Heart left ventricle (tissue), 16 donors: ENCODE measurements around the gene ADGRL3. TPM values are rescaled to one million over a fixed set of nuclear protein-coding genes. Genes with fewer than 3 reads are reported as not detected.

ENCODE experiments used
- ATAC-seq, 4 donors: fragments of 200-7000 bp; cut with Tn5 transposase; one replicate each; pipeline ENCODE4 v1.9.1; 2020 to 2022; ENCODE audit warnings: moderate library complexity in 4 of 4, mild to moderate bottlenecking in 3 of 4, moderate number of reproducible peaks in 1 of 4
- DNase-seq, 5 donors: peaks; one replicate each; pipeline ENCODE4 v3.0.0-alpha.2; 2020
- H3K27ac ChIP-seq, 12 donors: fragments of 200-600 bp; sonication (generic) in 4 of 12; one replicate each; pipeline versions ENCODE4 v1.5.0 to v1.8.0; 2016 to 2022; ENCODE audit warnings: mild to moderate bottlenecking in 2 of 12
- H3K27me3 ChIP-seq, 9 donors: fragments of 200-600 bp; sonication (generic) in 2 of 9; one replicate each; pipeline versions ENCODE4 v1.5.1 to v1.8.0; 2016 to 2022; ENCODE audit warnings: mild to moderate bottlenecking in 3 of 9
- H3K36me3 ChIP-seq, 9 donors: fragments of 200-600 bp; sonication (generic) in 2 of 9; one replicate each; pipeline versions ENCODE4 v1.5.0 to v1.8.0; 2018 to 2022; ENCODE audit warnings: mild to moderate bottlenecking in 2 of 9
- H3K4me1 ChIP-seq, 12 donors: fragments of 200-600 bp; sonication (generic) in 4 of 12; one replicate each; pipeline versions ENCODE4 v1.5.0 to v1.8.0; 2016 to 2022; ENCODE audit warnings: mild to moderate bottlenecking in 3 of 12
- H3K4me3 ChIP-seq, 12 donors: fragments of 200-600 bp; sonication (generic) in 4 of 12; one replicate each; pipeline versions ENCODE4 v1.5.0 to v1.8.0; 2017 to 2022; ENCODE audit warnings: mild to moderate bottlenecking in 9 of 12, moderate library complexity in 4 of 12
- H3K9me3 ChIP-seq, 12 donors: fragments of 200-600 bp; sonication (generic) in 4 of 12; one replicate each; pipeline versions ENCODE4 v1.5.0 to v1.8.0; 2016 to 2022; ENCODE audit warnings: mild to moderate bottlenecking in 1 of 12
- CTCF ChIP-seq, 12 donors: fragments of 200-600 bp; sonication (generic) in 4 of 12; IDR thresholded peaks; one replicate each; pipeline versions ENCODE4 v1.5.0 to v1.8.0; 2018 to 2022; ENCODE audit warnings: antibody characterized with exemption in 12 of 12, mild to moderate bottlenecking in 5 of 12
- POLR2A ChIP-seq, 2 donors: fragments of 450-650 bp; IDR thresholded peaks; one replicate each; pipeline ENCODE4 v1.6.1; 2017; ENCODE audit warnings: antibody characterized with exemption in 2 of 2, mild to moderate bottlenecking in 2 of 2, moderate library complexity in 2 of 2
- WGBS, 4 donors: extraction: QIAGEN DNeasy Blood & Tissue Kit in 2 of 4; methylation state at CpG; one replicate each; pipeline versions ENCODE4 v1.1.5 to v1.1.7; 2013 to 2018; 5-methylcytosine and 5-hydroxymethylcytosine counted together
- intact Hi-C, 10 donors: fragments of 100-400 bp; cut with DNase I; formaldehyde crosslinking; loops; one replicate each; pipeline versions ENCODE4 v1.11.1 to v1.14.2; 2022
- polyA plus RNA-seq, 2 donors: library from polyadenylated mRNA; stranded (reverse); fragments of 200-250 nt; gene quantifications; one replicate each; pipeline ENCODE4 v1.2.3, GENCODE V29; 2013
- total RNA-seq, 9 donors: library from RNA; depleted of rRNA in 2 of 9; stranded (reverse); fragments of >200 nt in 2 of 9; fragmentation: NEBNext Ultra II Directional in 3 of 9; extraction: Animal tissue kit (Norgen Biotek cat#: 25700) in 3 of 9; gene quantifications; one replicate each; pipeline versions ENCODE4 v1.1.0 to v1.2.4, GENCODE V29; 2016 to 2023
- donor health status: ischemic (EF 13 %, LVEDD 7.1; RV severe dilation, severe dysfunction).
- donor health status: healthy with polysubstance abuse.
- donor health status: DM: no; HTN: yes; CAD: no.
- donor health status: DM: no; HTN: no; CAD: no.
- donor health status: ischemic (EF 25% LVEDD 6.9; RV normal size, moderate dysfunction).
- donor health status: ischemic (EF 25% LVEDD 5.7; RV mildly dilated, moderate dysfunction).
- donor health status: healthy.
- donor health status: DM: yes; HTN: yes; CAD: no.
- donor health status: ischemic (EF 35%, LVEDD 5.7; RV mildly dilated, moderate dysfunction).
- donor health status: nonischemic (EF 11% LVEDD 7.7; RV severe dilation, severe dysfunction).
- donor health status: DM: yes; HTN: yes; CAD: no.
- donor health status: PGD.
- donor health status: ischemic (EF 29% LVEDD 5.4; RV normal size, mild dysfunction).
- donor health status: nonischemic (EF 23%, LVEDD 6.1; RV moderate dilation, normal function).

Gene ADGRL3
- total and polyA plus RNA-seq, 11 donors = 0.84 to 24.4 (median 7.6) TPM

- no peaks in the 10 kb centered on the region for H3K4me1 ChIP-seq
- H3K4me3 ChIP-seq = no peak overlapping the region
- H3K9me3 ChIP-seq = no peaks in the 10 kb centered on the region
- H3K27me3 ChIP-seq = no peaks in the 10 kb centered on the region
- H3K27ac ChIP-seq = no peak overlapping the region
- intact Hi-C loops = no loop called here
- ATAC-seq (no peak), DNase-seq (no peak)
- no peaks in the 10 kb centered on the region for H3K36me3 ChIP-seq
- no peak for TF ChIP-seq POLR2A (IDR thresholded peaks at IDR 0.05)
- no peak for TF ChIP-seq CTCF (IDR thresholded peaks at IDR 0.05)
- 53 to 75% (median 71%) methylated on average over 1 of the region's 1 CpG for WGBS, 4 donors
Measured at GRCh38 chr4:62003695-62004094, 803.6 kb downstream of the ADGRL3 start.

- Histone ChIP-seq H3K9me3 (no peaks in the 10 kb centered on the region), H3K27ac (no peak overlapping the region), H3K27me3 (no peaks in the 10 kb centered on the region), H3K4me1 (no peaks in the 10 kb centered on the region), H3K4me3 (no peak overlapping the region), H3K36me3 (no peaks in the 10 kb centered on the region)
- DNase-seq = no peak
- intact Hi-C loops = no loop called here
- no peak for TF ChIP-seq CTCF (IDR thresholded peaks at IDR 0.05)
- no peak for TF ChIP-seq POLR2A (IDR thresholded peaks at IDR 0.05)
- ATAC-seq = no peak
Measured at GRCh38 chr4:62004881-62005280, 804.8 kb downstream of the ADGRL3 start.

- 85 to 94% (median 90%) methylated on average over 5 of the region's 5 CpGs for WGBS, 4 donors
Measured at GRCh38 chr4:62006108-62006507, 806.0 kb downstream of the ADGRL3 start.

GRCh38 chr4:62015043-62015739 lies 815.1 kb downstream of the ADGRL3 start:
- Histone ChIP-seq H3K27ac (no peak overlapping the region), H3K4me3 (no peak overlapping the region), H3K9me3 (no peaks in the 10 kb centered on the region), H3K27me3 (no peaks in the 10 kb centered on the region), H3K36me3 (no peaks in the 10 kb centered on the region), H3K4me1 (no peaks in the 10 kb centered on the region)
- no peak for TF ChIP-seq CTCF (IDR thresholded peaks at IDR 0.05)
- no peak for TF ChIP-seq POLR2A (IDR thresholded peaks at IDR 0.05)
- DNase-seq = no peak
- no peak for ATAC-seq
- 40 to 60% (median 54%) methylated on average over 3 of the region's 3 CpGs for WGBS, 4 donors
- intact Hi-C loops = no loop called here

More at GRCh38 chr4:62006108-62006507, 806.0 kb downstream of the ADGRL3 start:
- H3K27ac ChIP-seq = no peak overlapping the region
- DNase-seq = no peak
- TF ChIP-seq CTCF (IDR thresholded peaks at IDR 0.05) (no peak), POLR2A (IDR thresholded peaks at IDR 0.05) (no peak)
- H3K36me3 ChIP-seq = no peaks in the 10 kb centered on the region
- H3K4me1 ChIP-seq = no peaks in the 10 kb centered on the region
- H3K4me3 ChIP-seq = no peak overlapping the region
- no peak for ATAC-seq
- no peaks in the 10 kb centered on the region for H3K27me3 ChIP-seq
- intact Hi-C loops = no loop called here
- no peaks in the 10 kb centered on the region for H3K9me3 ChIP-seq
